Measurements from ENCODE around the gene PDX1. TPM values are rescaled to one million over a fixed set of nuclear protein-coding genes. Genes with fewer than 3 reads are reported as not detected.

The PDX1 gene
- total RNA-seq, 2 experiments from 2014 or later, result not detected

DNA sequence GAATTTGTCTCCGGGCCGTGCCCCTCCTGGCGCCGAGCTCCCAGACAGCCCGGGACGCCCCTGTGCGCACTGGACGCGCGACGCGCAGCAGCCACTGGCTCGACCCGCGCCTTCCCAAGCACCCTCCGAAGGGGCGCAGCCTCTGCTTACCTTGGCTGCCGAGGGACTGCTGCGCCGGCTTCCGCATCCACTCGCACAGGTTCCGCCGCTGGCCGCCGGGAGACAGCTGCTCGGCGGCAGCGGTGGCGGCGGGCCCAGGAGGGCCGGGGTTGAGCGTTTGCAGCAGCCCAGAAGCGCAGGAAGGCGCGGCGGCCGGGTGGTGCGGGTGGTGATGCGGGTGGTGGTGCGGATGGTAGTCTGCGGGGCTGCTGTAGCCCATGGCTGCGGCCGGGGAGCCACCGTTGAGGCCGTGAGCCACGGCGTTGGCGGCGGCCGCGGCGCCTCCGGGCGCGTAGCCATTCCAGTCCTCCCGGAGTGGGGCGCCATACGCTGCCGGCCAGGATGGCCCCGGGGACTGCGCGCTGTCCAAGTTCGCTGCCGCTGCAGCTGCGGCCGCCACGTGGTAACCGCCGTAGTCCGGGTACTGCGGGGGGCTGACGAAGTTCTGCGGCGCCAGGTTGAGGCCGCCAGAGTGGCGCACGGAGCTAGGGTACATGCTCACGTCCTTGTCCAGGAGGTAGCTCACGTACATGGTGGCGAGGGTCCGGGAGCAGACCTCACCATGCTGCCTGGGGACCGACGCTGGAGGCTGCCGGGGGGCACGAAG is 48.7 kb downstream of the PDX1 start:
- no peaks in the 10 kb centered on the region for H3K9me2 ChIP-seq (ENCODE audit: insufficient read depth, low read length)
- no peak for DNase-seq (ENCODE audit: low spot score)
- intact Hi-C loops (cut with micrococcal nuclease; ENCODE audit: unreplicated experiment), result no loop called here
- TF ChIP-seq CTCF (conservative IDR thresholded peaks at IDR 0.05; ENCODE audit: low read length), result no peak
- TF ChIP-seq EZH2phosphoT487 (IDR thresholded peaks at IDR 0.05; ENCODE audit: borderline replicate concordance, low read depth, low read length), result no peak
- no peaks in the 10 kb centered on the region for H3K4me1 ChIP-seq (ENCODE audit: insufficient read depth, low read length, poor library complexity, severe bottlenecking)
- H3K27ac ChIP-seq (ENCODE audit: low read depth, low read length, poor library complexity, severe bottlenecking), result no peak overlapping the region
- CTCF ChIA-PET (ENCODE audit: unreplicated experiment), result no interaction called here
- no peaks in the 10 kb centered on the region for H3K9me3 ChIP-seq (ENCODE audit: low read length)
- no peak overlapping the region for H2AFZ ChIP-seq (ENCODE audit: low read length)
- H3K4me2 ChIP-seq (ENCODE audit: low read length), result no peak overlapping the region
- H3K4me3 ChIP-seq (ENCODE audit: low read depth, low read length, poor library complexity, severe bottlenecking), result no peak overlapping the region
- no peaks in the 10 kb centered on the region for H3K79me2 ChIP-seq (ENCODE audit: insufficient read depth, low read depth, low read length)
- H4K20me1 ChIP-seq (ENCODE audit: insufficient read depth, low read length), result no peaks in the 10 kb centered on the region
- no peaks in the 10 kb centered on the region for H3K36me3 ChIP-seq (ENCODE audit: insufficient read depth, low read length)
- BruUV-seq (replicated peaks), result no TSS peak
- POLR2A ChIA-PET, result no interaction called here

GRCh38 chr13:27969082-27969865 is 49.5 kb downstream of the PDX1 start, which contains the start of gene CDX2:
TSS of gene CDX2 (minus strand) at chr13:27969315. CDS start at chr13:27969006, 309 bp downstream.
- no TSS peak for BruUV-seq (replicated peaks)
- TF ChIP-seq EZH2phosphoT487 (IDR thresholded peaks at IDR 0.05; ENCODE audit: borderline replicate concordance, low read depth, low read length), result no peak
- no peak for TF ChIP-seq CTCF (conservative IDR thresholded peaks at IDR 0.05; ENCODE audit: low read length)
- no peak within 1 kb of the TSS for H3K4me3 ChIP-seq (ENCODE audit: low read depth, low read length, poor library complexity, severe bottlenecking)
- no peaks in the 10 kb centered on the region for H3K9me2 ChIP-seq (ENCODE audit: insufficient read depth, low read length)
- H4K20me1 ChIP-seq (ENCODE audit: insufficient read depth, low read length), result no peaks in the 10 kb centered on the region
- CTCF ChIA-PET (ENCODE audit: unreplicated experiment), result no interaction called here
- POLR2A ChIA-PET, result no interaction called here
- no peak within 1 kb of the TSS for H2AFZ ChIP-seq (ENCODE audit: low read length)
- DNase-seq (ENCODE audit: low spot score), result no peak
- H3K9me3 ChIP-seq (ENCODE audit: low read length), result no peaks in the 10 kb centered on the region
- no peaks in the 10 kb centered on the region for H3K36me3 ChIP-seq (ENCODE audit: insufficient read depth, low read length)
- H3K4me1 ChIP-seq (ENCODE audit: insufficient read depth, low read length, poor library complexity, severe bottlenecking), result no peaks in the 10 kb centered on the region
- H3K4me2 ChIP-seq (ENCODE audit: low read length), result no peak within 1 kb of the TSS
- no peaks in the 10 kb centered on the region for H3K79me2 ChIP-seq (ENCODE audit: insufficient read depth, low read depth, low read length)
- intact Hi-C loops (cut with micrococcal nuclease; ENCODE audit: unreplicated experiment), result no loop called here
- no peak within 1 kb of the TSS for H3K27ac ChIP-seq (ENCODE audit: low read depth, low read length, poor library complexity, severe bottlenecking)

DNA sequence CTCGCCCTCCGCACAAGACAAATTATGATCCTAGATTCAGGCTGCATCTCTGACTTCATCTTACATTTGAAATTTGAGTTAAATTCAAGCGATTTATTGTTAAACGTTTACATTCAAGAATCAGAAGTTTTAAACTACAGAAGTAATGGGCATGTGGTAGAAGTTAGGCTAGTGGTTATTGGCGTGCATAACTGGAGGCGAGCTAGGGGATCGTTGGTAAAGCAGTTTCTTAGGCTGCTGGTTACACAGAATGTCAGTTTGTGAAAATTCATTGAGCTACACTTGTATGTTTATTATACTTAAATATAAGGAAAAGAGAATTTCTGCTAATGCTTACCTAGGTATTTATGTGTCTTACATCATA is 50.0 kb downstream of the PDX1 start:
- Histone ChIP-seq H3K27ac (ENCODE audit: low read depth, low read length, poor library complexity, severe bottlenecking) (no peak overlapping the region), H3K4me3 (ENCODE audit: low read depth, low read length, poor library complexity, severe bottlenecking) (no peak overlapping the region), H3K9me2 (ENCODE audit: insufficient read depth, low read length) (no peaks in the 10 kb centered on the region), H2AFZ (ENCODE audit: low read length) (no peak overlapping the region), H3K4me2 (ENCODE audit: low read length) (no peak overlapping the region), H3K4me1 (ENCODE audit: insufficient read depth, low read length, poor library complexity, severe bottlenecking) (no peaks in the 10 kb centered on the region), H3K79me2 (ENCODE audit: insufficient read depth, low read depth, low read length) (no peaks in the 10 kb centered on the region), H3K36me3 (ENCODE audit: insufficient read depth, low read length) (no peaks in the 10 kb centered on the region), H3K9me3 (ENCODE audit: low read length) (no peaks in the 10 kb centered on the region), H4K20me1 (ENCODE audit: insufficient read depth, low read length) (no peaks in the 10 kb centered on the region)
- intact Hi-C loops (cut with micrococcal nuclease; ENCODE audit: unreplicated experiment), result no loop called here
- POLR2A ChIA-PET, result no interaction called here
- no peak for DNase-seq (ENCODE audit: low spot score)
- BruUV-seq (replicated peaks), result no TSS peak
- TF ChIP-seq CTCF (conservative IDR thresholded peaks at IDR 0.05; ENCODE audit: low read length) (no peak), EZH2phosphoT487 (IDR thresholded peaks at IDR 0.05; ENCODE audit: borderline replicate concordance, low read depth, low read length) (no peak)
- CTCF ChIA-PET (ENCODE audit: unreplicated experiment), result no interaction called here
